C4-2B (cell line): Measurements from ENCODE around the gene KRT84.

Experiments used
- CTCF ChIP-seq: fragments of 450-650 bp; conservative IDR thresholded peaks from 2 replicates; pipeline ENCODE4 v1.5.1; 2017; ENCODE audit warnings: mild to moderate bottlenecking
- ZFX ChIP-seq: fragments of 450-650 bp; IDR thresholded peaks from 2 replicates; pipeline ENCODE4 v1.6.1; 2017

GRCh38 chr12:52358575-52359350 lies 26.7 kb downstream of the KRT84 start:
- no peak for TF ChIP-seq CTCF
- TF ChIP-seq ZFX: no peak
